HCT116 (cell line): ENCODE measurements around the gene CALML4. TPM values are rescaled to one million over a fixed set of nuclear protein-coding genes. Genes with fewer than 3 reads are reported as not detected.

Source experiments
- ATAC-seq: fragments of 200-7000 bp; cut with Tn5 transposase; 2 replicates; pipeline ENCODE4 v1.9.1; 2020; ENCODE audit warnings: mild to moderate bottlenecking, moderate library complexity
- BruUV-seq: library from RNA; stranded (reverse); fragments of 400-500 nt; replicated peaks from 2 replicates; lab custom pipeline; 2021; lab: Mats Ljungman, UMichigan
- CTCF ChIA-PET: fragments of 300-600 bp; sonication (Branson Sonifier 250); formaldehyde crosslinking; loops from one replicate; lab custom pipeline; 2021; ENCODE audit warnings: antibody characterized with exemption; lab: Charles Lee
- POLR2A ChIA-PET: fragments of 300-600, 350-600 bp; sonication (Branson Sonifier 250); formaldehyde crosslinking; loops from one replicate; lab custom pipeline; 2021; ENCODE audit warnings: antibody characterized with exemption; lab: Charles Lee
- RAD21 ChIA-PET, 2 experiments: fragments of 300-600 bp; sonication (Branson Sonifier 250); formaldehyde crosslinking; loops; one replicate each; lab custom pipeline; 2023; ENCODE audit warnings: low total read pairs in 2 of 2; ENCODE audit not compliant: uncharacterized antibody in 2 of 2, unreplicated experiment in 2 of 2, low non-redundant PET in 1 of 2; lab: Charles Lee
- DNase-seq: peaks from one replicate; pipeline ENCODE4 v3.0.0-alpha.2; 2010; ENCODE audit warnings: low read depth, low spot score
- H2AFZ ChIP-seq: fragments of 200-600 bp; shearing (Covaris generic), sonication (generic); 2 replicates; pipeline ENCODE4 v1.6.1; 2017; ENCODE audit warnings: low read depth, mixed run types, mixed read lengths, antibody characterized with exemption, low read length; ENCODE audit not compliant: poor library complexity, severe bottlenecking
- H3K27ac ChIP-seq: 2 replicates; pipeline ENCODE4 v1.5.1; 2012; ENCODE audit warnings: low read depth, low read length
- H3K27me3 ChIP-seq: fragments of 200-600 bp; sonication (generic); 2 replicates; pipeline ENCODE4 v1.6.1; 2016; ENCODE audit warnings: mixed run types, low read length, mixed read lengths; ENCODE audit not compliant: insufficient read depth
- H3K36me3 ChIP-seq, 2 experiments: fragments of 200-500 bp in 1 of 2; fragments of 200-600 bp in 1 of 2; sonication (Bioruptor generic) in 1 of 2; sonication (generic) in 1 of 2; 2 replicates each; pipeline versions ENCODE4 v1.5.1 to v1.6.1; 2014 to 2016; ENCODE audit warnings: low read length in 2 of 2, inconsistent platforms in 1 of 2, mixed read lengths in 1 of 2, mixed run types in 1 of 2; ENCODE audit not compliant: insufficient read depth in 2 of 2, control insufficient read depth in 1 of 2
- H3K4me1 ChIP-seq, 2 experiments: fragments of 200-600 bp in 1 of 2; sonication (generic) in 1 of 2; 2 replicates each; pipeline versions ENCODE4 v1.5.1 to v1.6.1; 2012 to 2017; ENCODE audit warnings: low read length in 2 of 2, inconsistent platforms in 1 of 2, mild to moderate bottlenecking in 1 of 2, mixed read lengths in 1 of 2, mixed run types in 1 of 2, moderate library complexity in 1 of 2; ENCODE audit not compliant: insufficient read depth in 2 of 2, control insufficient read depth in 1 of 2
- H3K4me2 ChIP-seq: fragments of 200-600 bp; sonication (generic); 2 replicates; pipeline ENCODE4 v1.6.1; 2017; ENCODE audit warnings: mixed run types, low read length, mixed read lengths
- H3K4me3 ChIP-seq, 2 experiments: fragments of 200-600 bp in 1 of 2; sonication (generic) in 1 of 2; replicated peaks in 1 of 2; 2 replicates each; pipeline ENCODE4 v1.5.1; 2011 to 2016; ENCODE audit warnings: low read length in 2 of 2, control low read depth in 1 of 2, low read depth in 1 of 2, mild to moderate bottlenecking in 1 of 2, mixed read lengths in 1 of 2, mixed run types in 1 of 2
- H3K79me2 ChIP-seq: fragments of 200-600 bp; sonication (generic); 2 replicates; pipeline ENCODE4 v1.6.1; 2017; ENCODE audit warnings: mild to moderate bottlenecking, mixed run types, low read length, moderate library complexity, mixed read lengths; ENCODE audit not compliant: insufficient read depth
- H3K9ac ChIP-seq: fragments of 200-600 bp; sonication (generic); 2 replicates; pipeline ENCODE4 v1.6.1; 2016; ENCODE audit warnings: low read length, mixed read lengths
- H3K9me2 ChIP-seq: fragments of 200-600 bp; sonication (generic), shearing (Covaris generic); 2 replicates; pipeline ENCODE4 v1.6.1; 2017; ENCODE audit warnings: mixed run types, mild to moderate bottlenecking, moderate library complexity; ENCODE audit not compliant: insufficient read depth
- H3K9me3 ChIP-seq, 2 experiments: fragments of 200-500 bp in 1 of 2; fragments of 200-600 bp in 1 of 2; sonication (Bioruptor generic) in 1 of 2; sonication (generic) in 1 of 2; 2 replicates each; pipeline ENCODE4 v1.6.1; 2014 to 2017; ENCODE audit warnings: low read length in 2 of 2, mixed read lengths in 2 of 2, inconsistent platforms in 1 of 2, low read depth in 1 of 2, mild to moderate bottlenecking in 1 of 2, mixed run types in 1 of 2, moderate library complexity in 1 of 2; ENCODE audit not compliant: control insufficient read depth in 1 of 2, insufficient read depth in 1 of 2
- H4K20me1 ChIP-seq: fragments of 200-600 bp; sonication (generic), shearing (Covaris generic); 2 replicates; pipeline ENCODE4 v1.6.1; 2017; ENCODE audit warnings: mixed run types, mild to moderate bottlenecking, moderate library complexity; ENCODE audit not compliant: insufficient read depth
- ATF3 ChIP-seq: IDR thresholded peaks from 2 replicates; pipeline ENCODE4 v1.6.1; 2012
- CBX3 ChIP-seq: IDR thresholded peaks from 2 replicates; pipeline ENCODE4 v1.6.1; 2012; ENCODE audit warnings: low read depth
- CTCF ChIP-seq, 3 experiments: fragments of 200-600 bp in 1 of 3; sonication (generic) in 1 of 3; IDR thresholded peaks in 2 of 3; conservative IDR thresholded peaks in 1 of 3; 2 replicates each; pipeline ENCODE4 v1.5.1; 2012 to 2017; ENCODE audit warnings: low read depth in 2 of 3, low read length in 2 of 3, antibody characterized with exemption in 1 of 3, borderline replicate concordance in 1 of 3, control low read depth in 1 of 3, mild to moderate bottlenecking in 1 of 3, mixed read lengths in 1 of 3, mixed run types in 1 of 3, moderate library complexity in 1 of 3; ENCODE audit not compliant: insufficient read depth in 1 of 3
- EGR1 ChIP-seq: IDR thresholded peaks from 2 replicates; pipeline ENCODE4 v1.6.1; 2012; ENCODE audit warnings: low read depth
- EZH2 ChIP-seq: fragments of 200-600 bp; sonication (generic); IDR thresholded peaks from 2 replicates; pipeline ENCODE4 v1.6.1; 2017; ENCODE audit warnings: antibody characterized with exemption, mixed run types
- EZH2phosphoT487 ChIP-seq: fragments of 200-600 bp; IDR thresholded peaks from 2 replicates; pipeline ENCODE4 v1.6.1; 2018; ENCODE audit warnings: antibody characterized with exemption, borderline replicate concordance
- JUND ChIP-seq: IDR thresholded peaks from 2 replicates; pipeline ENCODE4 v1.6.1; 2012
- POLR2A ChIP-seq: IDR thresholded peaks from 2 replicates; pipeline ENCODE4 v1.7.0; 2011; ENCODE audit warnings: borderline replicate concordance; ENCODE audit not compliant: insufficient read depth, insufficient read length; ENCODE audit errors: extremely low read depth
- POLR2AphosphoS5 ChIP-seq: IDR thresholded peaks from 2 replicates; pipeline ENCODE4 v1.6.1; 2011; ENCODE audit warnings: mild to moderate bottlenecking, low read depth, low read length, moderate library complexity
- RAD21 ChIP-seq: IDR thresholded peaks from 2 replicates; pipeline ENCODE4 v1.6.1; 2012; ENCODE audit warnings: low read depth, mild to moderate bottlenecking
- SIN3A ChIP-seq: IDR thresholded peaks from 2 replicates; pipeline ENCODE4 v1.6.1; 2012; ENCODE audit warnings: low read depth
- SRF ChIP-seq: IDR thresholded peaks from 2 replicates; pipeline ENCODE4 v1.6.1; 2012; ENCODE audit warnings: low read depth
- TCF7L2 ChIP-seq: IDR thresholded peaks from 2 replicates; pipeline ENCODE4 v1.7.0; 2011; ENCODE audit warnings: borderline replicate concordance, inconsistent platforms; ENCODE audit not compliant: insufficient read depth, insufficient read length; ENCODE audit errors: extremely low read depth
- YY1 ChIP-seq: IDR thresholded peaks from 2 replicates; pipeline ENCODE4 v1.6.1; 2011; ENCODE audit warnings: low read length, low read depth, moderate library complexity, mild to moderate bottlenecking; ENCODE audit not compliant: insufficient replicate concordance; ENCODE audit errors: extremely low read depth
- ZFX ChIP-seq: fragments of 450-650 bp; IDR thresholded peaks from 2 replicates; pipeline ENCODE4 v1.6.1; 2017
- intact Hi-C: fragments of 100-400 bp; cut with micrococcal nuclease; formaldehyde crosslinking; loops from 2 replicates; pipeline ENCODE4 v1.10.0; 2022
- total RNA-seq: library from RNA; stranded (reverse); gene quantifications from one replicate; pipeline ENCODE4 v1.2.1, GENCODE V29; 2021; ENCODE audit not compliant: unreplicated experiment
- TF ChIP-seq, protein P1 (sequence below): IDR thresholded peaks from 2 replicates; pipeline ENCODE4 v1.6.1; 2011; ENCODE audit warnings: mild to moderate bottlenecking, low read length, moderate library complexity; ENCODE audit not compliant: insufficient replicate concordance; ENCODE audit errors: extremely low read depth

CALML4 gene
- total RNA-seq, 1 experiment from 2014 or later = 8.5 TPM

DNA sequence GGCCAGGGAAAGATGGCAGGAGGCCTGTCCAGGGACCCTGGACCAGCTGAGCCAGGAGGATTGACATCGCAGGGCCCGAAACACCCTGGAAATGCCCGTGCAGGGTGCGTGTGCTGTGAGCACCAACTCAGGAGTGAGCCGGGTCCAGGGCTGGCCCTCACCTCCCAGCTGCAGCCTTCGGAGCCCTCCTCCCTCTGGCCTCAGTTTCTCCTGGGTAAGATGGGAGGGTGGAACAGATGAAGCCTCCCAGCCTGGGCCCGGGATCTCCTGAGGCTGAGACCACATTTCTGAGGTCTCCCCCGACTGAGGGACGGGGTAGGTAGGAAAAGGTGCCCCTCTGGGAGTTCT lies 5.3 kb upstream of the CALML4 start:
- no TSS peak for BruUV-seq
- no peak overlapping the region for H2AFZ ChIP-seq
- H3K9me3 ChIP-seq = no peaks in the 10 kb centered on the region
- TF ChIP-seq POLR2A = no peak
- TF ChIP-seq SRF = no peak
- no peak overlapping the region; the same call in 1 of the 2 replicates for H3K27ac ChIP-seq
- ChIA-PET RAD21 (no interaction called here), CTCF (interaction anchor here (1.3 kb wide), 1 partner anchor 10 kb away, joined by 3 read pairs; no protein-coding TSS in a partner anchor), POLR2A (no interaction called here)
- intact Hi-C loops = loop anchor here (5.0 kb wide), 1 partner anchor 348 kb away; no protein-coding TSS in a partner anchor
- peaks cover 1 to 14% of the 10 kb centered on the region in 2 experiments; a peak in 3 of 4 replicates for H3K4me1 ChIP-seq
- H3K27me3 ChIP-seq = no peaks in the 10 kb centered on the region
- H3K4me2 ChIP-seq = no peak overlapping the region
- no peak overlapping the region for H3K4me3 ChIP-seq
- DNase-seq (no peak), ATAC-seq (no peak)
- no peaks in the 10 kb centered on the region for H3K9me2 ChIP-seq
- H3K36me3 ChIP-seq = no peaks in the 10 kb centered on the region; a peak in 2 of 4 replicates
- peaks cover 61% of the 10 kb centered on the region for H3K79me2 ChIP-seq
- H4K20me1 ChIP-seq = peaks cover 5% of the 10 kb centered on the region; the same call in 1 of the 2 replicates
- no peak overlapping the region for H3K9ac ChIP-seq

GRCh38 chr15:68209735-68210408 lies 4.7 kb upstream of the CALML4 start:
- Histone ChIP-seq H3K79me2 (peaks cover 61% of the 10 kb centered on the region), H3K9me2 (no peaks in the 10 kb centered on the region), H3K36me3 (no peaks in the 10 kb centered on the region; a peak in 1 of 4 replicates), H3K9me3 (no peaks in the 10 kb centered on the region), H3K9ac (no peak overlapping the region), H4K20me1 (peaks cover 2% of the 10 kb centered on the region; the same call in 1 of the 2 replicates), H3K4me3 (no peak overlapping the region), H3K4me1 (peaks cover 6 to 19% of the 10 kb centered on the region in 2 experiments; a peak in 3 of 4 replicates), H3K27ac (no peak overlapping the region; the same call in 1 of the 2 replicates), H2AFZ (no peak overlapping the region), H3K27me3 (no peaks in the 10 kb centered on the region), H3K4me2 (no peak overlapping the region)
- POLR2A ChIA-PET = no interaction called here
- DNase-seq = no peak
- no peak for ATAC-seq
- intact Hi-C loops = loop anchor here (5.0 kb wide), 1 partner anchor 348 kb away; no protein-coding TSS in a partner anchor
- no TSS peak for BruUV-seq
- CTCF ChIA-PET = interaction anchor here (1.3 kb wide), 1 partner anchor 10 kb away, joined by 3 read pairs; no protein-coding TSS in a partner anchor
- RAD21 ChIA-PET = no interaction called here
- TF ChIP-seq SIN3A (no peak), CTCF (IDR thresholded peaks at IDR 0.05 in 2 of 3, conservative IDR thresholded peaks at IDR 0.05 in 1 of 3; ENCODE audit: borderline replicate concordance in 1 of 3, insufficient read depth in 1 of 3, low read depth in 2 of 3, low read length in 2 of 3) (no peak), TCF7L2 (no peak), SRF (no peak), ATF3 (no peak), RAD21 (no peak), ZFX (no peak), YY1 (no peak), EZH2phosphoT487 (no peak), CBX3 (no peak), EGR1 (no peak), POLR2AphosphoS5 (no peak), JUND (no peak), EZH2 (no peak)
- TF ChIP-seq, protein P1, sequence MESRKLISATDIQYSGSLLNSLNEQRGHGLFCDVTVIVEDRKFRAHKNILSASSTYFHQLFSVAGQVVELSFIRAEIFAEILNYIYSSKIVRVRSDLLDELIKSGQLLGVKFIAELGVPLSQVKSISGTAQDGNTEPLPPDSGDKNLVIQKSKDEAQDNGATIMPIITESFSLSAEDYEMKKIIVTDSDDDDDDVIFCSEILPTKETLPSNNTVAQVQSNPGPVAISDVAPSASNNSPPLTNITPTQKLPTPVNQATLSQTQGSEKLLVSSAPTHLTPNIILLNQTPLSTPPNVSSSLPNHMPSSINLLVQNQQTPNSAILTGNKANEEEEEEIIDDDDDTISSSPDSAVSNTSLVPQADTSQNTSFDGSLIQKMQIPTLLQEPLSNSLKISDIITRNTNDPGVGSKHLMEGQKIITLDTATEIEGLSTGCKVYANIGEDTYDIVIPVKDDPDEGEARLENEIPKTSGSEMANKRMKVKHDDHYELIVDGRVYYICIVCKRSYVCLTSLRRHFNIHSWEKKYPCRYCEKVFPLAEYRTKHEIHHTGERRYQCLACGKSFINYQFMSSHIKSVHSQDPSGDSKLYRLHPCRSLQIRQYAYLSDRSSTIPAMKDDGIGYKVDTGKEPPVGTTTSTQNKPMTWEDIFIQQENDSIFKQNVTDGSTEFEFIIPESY = no peak
